Stimulated activated CD4-positive, alpha-beta T cell treated with anti-CD3 and anti-CD28 coated beads, Interleukin-4, amount 100 ng/mL, for 48 hours (primary cell): ENCODE measurements around the gene SCGB3A2.
"Not testable (repeated sequence)": the region's sequence is repeated elsewhere in the genome, so short reads cannot be mapped to it uniquely, and the experiment has no call there.

Experiments used
- DNase-seq, 2 donors: peaks; one replicate each; pipeline ENCODE4 v3.0.0-alpha.2; 2020; ENCODE audit warnings: low read depth in 2 of 2

The SCGB3A2 gene

DNA sequence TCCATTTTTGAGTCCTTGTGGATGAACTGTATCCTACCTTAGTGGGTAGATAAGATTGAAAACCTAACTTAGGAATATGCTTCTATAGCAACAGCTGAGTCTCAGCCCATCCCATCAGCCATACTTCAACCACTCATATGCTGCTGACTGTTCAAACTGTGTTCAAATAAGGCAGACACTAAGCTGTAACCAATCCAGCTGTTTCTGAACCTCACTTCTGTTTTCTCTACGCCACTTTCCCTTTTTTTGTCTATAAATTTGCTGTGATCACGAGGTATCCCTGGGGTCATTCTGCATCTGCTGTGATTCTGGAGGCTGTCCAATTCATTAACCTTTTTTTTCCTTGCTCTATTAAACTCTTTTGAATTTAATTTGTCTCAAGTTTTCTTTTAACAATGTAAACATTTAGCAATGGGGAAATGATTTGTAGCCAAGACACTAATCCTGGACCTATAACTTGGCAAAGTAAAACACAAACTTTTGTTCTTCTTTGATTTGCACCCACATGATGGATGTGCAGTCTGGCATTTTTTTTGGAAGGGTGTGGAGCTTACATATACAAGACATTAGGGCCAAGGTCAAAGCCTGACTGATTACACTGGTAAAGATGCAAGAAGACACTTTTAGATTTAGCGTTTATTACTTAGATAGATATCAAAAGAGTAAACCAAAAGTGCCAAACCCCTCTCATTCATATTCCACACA is 14.9 kb upstream of the SCGB3A2 start:
- DNase-seq = no peak

DNA sequence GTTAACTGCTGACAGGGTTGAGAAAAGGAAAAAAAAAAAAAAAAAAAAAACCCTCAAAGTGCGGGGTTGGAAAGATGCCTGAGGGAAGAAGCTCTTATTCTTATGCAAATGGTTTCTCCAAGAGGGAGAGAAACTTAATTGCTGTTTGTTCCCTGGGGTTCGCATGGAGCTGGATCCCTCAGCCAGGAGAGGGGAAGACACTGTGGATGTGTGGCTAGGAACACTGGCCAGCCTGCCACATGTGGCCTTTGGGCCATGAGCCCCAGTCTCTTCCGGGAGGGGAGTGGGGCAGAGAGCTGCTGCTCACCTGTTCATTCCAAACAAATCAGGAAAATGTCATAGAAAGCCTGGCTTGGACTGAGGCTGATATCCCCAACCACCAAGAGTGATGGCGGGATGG is 9.4 kb upstream of the SCGB3A2 start:
- no peak for DNase-seq

GRCh38 chr5:147869892-147870291 is 8.6 kb upstream of the SCGB3A2 start:
- DNase-seq = not testable (repeated sequence)

DNA sequence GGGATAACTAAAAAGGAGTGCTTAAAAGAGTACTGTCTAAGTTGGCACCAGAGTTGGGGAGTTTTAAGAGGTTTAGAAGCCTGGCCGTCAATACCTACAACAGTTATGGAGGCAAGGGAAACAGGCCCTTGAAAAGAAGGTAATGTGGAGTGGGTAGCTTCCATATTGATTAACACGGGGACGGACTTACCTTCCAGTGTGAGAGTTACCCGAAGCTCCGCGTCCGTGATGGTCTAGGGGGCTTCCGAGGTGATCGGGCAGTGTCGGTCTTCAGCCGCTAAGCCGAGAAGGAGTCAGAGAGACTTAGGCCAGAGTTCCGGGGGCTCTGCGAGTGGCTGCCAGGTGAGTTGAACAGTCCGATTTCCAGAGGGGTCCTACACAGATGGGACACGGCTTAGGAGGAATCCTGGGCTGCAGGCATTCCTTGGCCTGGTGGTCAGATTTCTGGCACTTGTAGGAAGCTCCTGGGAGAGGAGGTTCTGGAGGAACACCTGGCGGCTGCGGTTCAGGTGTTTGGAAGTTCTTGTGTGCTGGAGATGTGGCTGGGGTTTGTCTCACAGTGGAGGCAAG is 6.4 kb upstream of the SCGB3A2 start:
- DNase-seq = not testable (repeated sequence)

GRCh38 chr5:147872744-147873435 is 5.6 kb upstream of the SCGB3A2 start:
- not testable (repeated sequence) for DNase-seq

DNA sequence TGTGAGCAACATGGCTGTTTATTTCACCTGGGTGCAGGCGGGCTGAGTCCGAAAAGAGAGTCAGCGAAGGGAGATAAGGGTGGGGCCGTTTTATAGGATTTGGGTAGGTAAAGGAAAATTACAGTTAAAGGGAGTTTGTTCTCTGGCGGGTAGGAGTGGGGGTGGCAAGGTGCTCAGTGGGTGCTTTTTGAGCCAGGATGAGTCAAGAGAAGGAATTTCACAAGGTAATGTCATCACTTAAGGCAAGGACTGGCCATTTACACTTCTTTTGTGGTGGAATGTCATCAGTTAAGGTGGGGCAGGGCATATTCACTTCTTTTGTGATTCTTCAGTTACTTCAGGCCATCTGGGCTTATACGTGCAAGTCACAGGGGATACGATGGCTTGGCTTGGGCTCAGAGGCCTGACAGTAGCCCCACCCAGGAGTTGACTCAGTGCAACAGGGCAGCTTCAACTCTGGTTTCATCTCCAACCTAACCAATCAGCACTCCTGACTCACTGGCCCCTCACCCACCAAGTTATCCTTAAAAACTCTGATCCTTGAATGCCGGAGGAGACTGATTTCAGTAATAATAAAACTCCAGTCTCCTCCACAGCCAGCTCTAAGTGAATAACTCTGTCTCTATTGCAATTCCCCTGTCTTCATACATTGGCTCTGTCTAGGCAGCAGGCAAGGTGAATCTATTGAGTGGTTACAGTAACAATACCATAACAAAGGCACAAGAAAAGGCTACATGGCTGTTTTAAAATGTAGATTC is 4.2 kb upstream of the SCGB3A2 start:
- DNase-seq = not testable (repeated sequence)

- DNase-seq = no peak
Observed at GRCh38 chr5:147874910-147875367, 3.6 kb upstream of the SCGB3A2 start.

DNA sequence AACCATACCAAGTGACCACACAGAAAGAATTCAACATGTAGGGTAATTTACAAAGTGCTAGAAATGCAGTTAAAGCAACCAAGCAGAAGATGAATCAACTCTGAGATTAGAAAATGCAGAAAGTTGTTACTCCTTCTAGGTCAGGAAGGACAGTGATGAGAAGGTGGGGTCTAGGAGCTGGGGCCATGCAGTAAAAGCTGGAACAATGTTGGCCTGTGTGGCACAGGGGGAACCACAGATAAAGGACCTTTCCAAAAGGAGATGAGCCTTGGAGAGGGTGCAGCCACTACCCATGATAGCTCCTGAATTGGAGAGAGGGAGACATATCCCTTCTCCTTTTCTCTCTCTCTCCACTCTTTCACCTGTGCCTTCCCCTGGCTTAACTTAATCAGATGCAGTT is 2.4 kb upstream of the SCGB3A2 start:
- no peak for DNase-seq

- no peak for DNase-seq
Observed at GRCh38 chr5:147876626-147877025, 1.9 kb upstream of the SCGB3A2 start.

DNA sequence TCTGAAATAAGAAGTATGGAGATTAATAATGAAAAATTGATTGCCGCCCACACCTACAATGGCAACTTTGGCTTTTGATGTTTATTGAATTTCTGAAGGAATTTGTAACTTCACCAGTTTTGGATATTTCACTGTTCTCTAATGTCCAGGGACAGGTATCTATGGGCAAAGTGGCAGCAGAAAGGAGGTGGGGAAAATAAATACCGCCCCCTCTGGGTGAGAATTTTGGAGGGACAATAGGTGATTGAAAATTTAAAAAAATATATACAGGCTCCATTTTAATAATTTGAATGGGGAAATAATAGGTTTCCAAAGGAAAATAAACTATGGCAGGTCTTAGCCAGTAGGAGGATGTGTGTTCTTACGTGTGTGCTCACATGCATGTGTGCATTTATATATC is 1.3 kb downstream of the SCGB3A2 start:
- no peak for DNase-seq

DNA sequence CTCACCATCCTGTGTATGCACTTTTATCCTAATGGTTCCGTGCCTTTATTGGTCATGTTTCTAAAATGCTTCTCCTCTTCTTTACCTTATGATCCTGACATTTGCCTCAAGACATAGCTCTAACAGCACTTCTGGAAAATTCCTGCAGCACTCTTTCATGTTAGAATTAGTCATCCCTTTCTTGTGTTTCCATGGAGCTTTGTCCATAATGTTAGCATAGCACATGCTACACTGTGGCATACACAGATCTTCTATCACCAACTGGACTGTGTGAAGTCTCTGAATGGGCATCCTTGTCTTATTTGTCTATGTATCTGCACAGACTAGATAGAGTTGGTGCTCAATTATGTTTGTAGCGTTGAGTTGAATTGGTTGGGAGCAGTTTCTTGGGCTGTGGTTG is 2.0 kb downstream of the SCGB3A2 start:
- DNase-seq = no peak

- no peak for DNase-seq
Observed at GRCh38 chr5:147882586-147883313, 4.2 kb downstream of the SCGB3A2 start.

GRCh38 chr5:147887026-147887627 is 8.6 kb downstream of the SCGB3A2 start:
- DNase-seq = no peak

DNA sequence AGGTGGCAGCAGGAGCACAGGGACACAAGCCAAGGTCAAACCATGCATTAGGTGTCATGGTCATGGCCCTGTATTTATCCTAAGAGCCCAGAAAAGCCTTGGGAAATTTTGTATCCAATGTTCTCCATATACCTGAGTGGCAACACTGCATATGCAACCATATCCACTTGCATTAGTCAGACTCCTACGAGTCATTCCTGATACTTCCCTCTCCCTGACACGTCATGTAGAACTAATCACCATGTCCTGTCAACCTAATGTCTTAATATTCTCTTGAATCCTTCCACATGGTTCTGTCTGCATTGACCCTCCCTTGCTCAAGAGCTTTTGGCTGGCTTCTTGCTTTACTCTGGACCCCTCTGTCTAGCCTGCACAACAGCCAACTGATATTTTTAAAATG is 9.4 kb downstream of the SCGB3A2 start:
- DNase-seq = no peak

- DNase-seq = no peak
Observed at GRCh38 chr5:147892696-147893296, 14.3 kb downstream of the SCGB3A2 start.

DNA sequence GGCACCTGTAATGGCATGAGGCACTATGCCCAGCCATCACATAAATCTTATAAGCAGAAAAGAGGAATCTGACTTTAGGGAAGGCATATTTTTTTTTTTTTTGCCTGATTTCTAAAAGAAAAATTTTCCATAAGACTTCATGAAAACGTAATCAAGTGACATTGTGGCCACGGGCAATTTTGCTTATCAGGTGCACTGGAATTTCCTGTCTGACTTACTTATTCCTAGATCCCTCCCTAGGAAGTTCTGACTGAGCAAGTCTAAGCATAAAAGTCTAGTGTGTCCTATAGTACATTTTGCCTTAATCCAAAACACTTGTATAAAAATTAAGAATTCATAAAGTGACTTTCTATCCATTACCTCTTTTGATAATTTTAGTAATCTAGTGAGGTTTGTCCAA is 15.3 kb downstream of the SCGB3A2 start:
- DNase-seq = no peak

GRCh38 chr5:147895864-147896263 is 17.4 kb downstream of the SCGB3A2 start:
- DNase-seq = no peak

DNA sequence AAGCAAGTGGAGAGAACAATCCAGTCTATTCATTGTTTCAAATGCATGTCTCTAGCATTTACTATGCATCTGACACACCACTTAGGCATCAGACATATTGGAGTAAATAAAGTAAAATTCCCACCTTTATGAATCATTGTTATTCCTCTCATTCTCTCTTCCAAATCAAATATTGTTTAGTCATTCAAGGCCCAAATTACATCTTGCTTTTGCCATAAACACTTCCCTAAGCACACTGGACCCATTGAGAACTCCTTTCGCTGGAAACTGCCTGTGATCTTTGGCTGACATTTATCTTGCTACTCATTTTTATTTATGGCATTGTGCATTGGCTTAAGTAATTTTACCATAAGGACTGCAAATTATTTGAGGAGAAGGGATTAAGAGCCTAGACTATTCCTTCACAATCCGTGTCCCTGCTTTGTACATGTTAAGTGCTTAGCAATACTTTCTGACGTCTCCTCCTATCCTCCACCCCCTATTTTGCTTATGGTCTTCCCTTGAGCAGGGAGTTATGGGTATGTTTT is 20.4 kb downstream of the SCGB3A2 start:
- DNase-seq = no peak

- no peak for DNase-seq
Observed at GRCh38 chr5:147901599-147902039, 23.1 kb downstream of the SCGB3A2 start.

DNA sequence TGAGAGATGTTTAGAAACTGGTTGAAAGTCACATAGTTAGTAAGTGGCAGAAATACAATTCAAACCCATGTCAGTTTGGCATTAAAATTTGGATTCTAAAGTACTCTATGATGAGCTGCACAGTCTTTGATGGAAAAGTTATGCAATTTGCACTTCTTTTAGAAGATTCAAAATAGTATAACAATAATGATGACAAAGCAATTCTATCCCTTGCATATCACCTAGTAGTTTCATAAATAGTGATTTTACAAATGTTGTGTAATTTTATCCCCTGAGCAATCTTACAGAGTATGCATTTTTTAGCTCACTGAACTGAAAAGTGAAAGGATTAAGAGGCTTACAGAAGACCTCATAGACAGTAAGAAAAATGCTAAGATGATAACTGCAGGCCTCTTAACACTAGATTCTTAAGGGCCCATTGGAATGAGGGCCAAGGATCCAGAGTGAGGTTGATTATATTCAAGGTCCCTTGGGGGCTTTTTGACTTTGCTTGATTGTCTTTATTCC is 24.2 kb downstream of the SCGB3A2 start:
- no peak for DNase-seq
